Keratinocyte (primary cell): ENCODE results near the gene TSEN34. TPM values are rescaled to one million over a fixed set of nuclear protein-coding genes. Genes with fewer than 3 reads are reported as not detected.

Experiments used
- DNase-seq: peaks from one replicate; pipeline ENCODE4 v3.0.0-alpha.2; 2011; ENCODE audit warnings: low read depth, missing footprints, low spot score
- FAIRE-seq: peaks from 2 replicates; lab custom pipeline; 2011; peaks lifted over from hg19 to GRCh38; lab: Jason Lieb, UNC
- H2AFZ ChIP-seq: 2 replicates; pipeline ENCODE4 v1.6.0; 2012; ENCODE audit warnings: low read length, control low read depth, inconsistent platforms; ENCODE audit not compliant: control insufficient read depth
- H3K27ac ChIP-seq: 2 replicates; pipeline ENCODE4 v1.5.1; 2011; ENCODE audit warnings: low read length; ENCODE audit not compliant: control insufficient read depth, insufficient read depth
- H3K27me3 ChIP-seq: 3 replicates; pipeline ENCODE4 v1.6.0; 2011; ENCODE audit warnings: low read length; ENCODE audit not compliant: control insufficient read depth, insufficient read depth; ENCODE audit errors: extremely low read depth
- H3K36me3 ChIP-seq, 2 experiments: 2 replicates in 1 of 2; 3 replicates in 1 of 2; pipeline ENCODE4 v1.5.1; 2011; ENCODE audit warnings: low read length in 2 of 2, mild to moderate bottlenecking in 1 of 2; ENCODE audit not compliant: control insufficient read depth in 2 of 2, insufficient read depth in 2 of 2; ENCODE audit errors: extremely low read depth in 1 of 2
- H3K4me1 ChIP-seq: 3 replicates; pipeline ENCODE4 v1.5.1; 2011; ENCODE audit warnings: low read length; ENCODE audit not compliant: control insufficient read depth, insufficient read depth; ENCODE audit errors: extremely low read depth
- H3K4me2 ChIP-seq: 3 replicates; pipeline ENCODE4 v1.6.0; 2011; ENCODE audit warnings: low read depth, low read length; ENCODE audit not compliant: control insufficient read depth, insufficient read depth; ENCODE audit errors: extremely low read depth
- H3K4me3 ChIP-seq, 3 experiments: fragments of 200-600 bp in 1 of 3; sonication (generic) in 1 of 3; 2 replicates in 2 of 3; 3 replicates in 1 of 3; pipeline ENCODE4 v1.5.1; 2011 to 2016; ENCODE audit warnings: low read length in 3 of 3, mild to moderate bottlenecking in 3 of 3, control low read depth in 2 of 3, inconsistent platforms in 1 of 3, low read depth in 1 of 3, mixed read lengths in 1 of 3, mixed run types in 1 of 3, moderate library complexity in 1 of 3; ENCODE audit not compliant: control insufficient read depth in 2 of 3, insufficient read depth in 2 of 3; ENCODE audit errors: extremely low read depth in 1 of 3
- H3K79me2 ChIP-seq: 2 replicates; pipeline ENCODE4 v1.6.0; 2012; ENCODE audit warnings: low read length; ENCODE audit not compliant: control insufficient read depth, insufficient read depth
- H3K9ac ChIP-seq: 3 replicates; pipeline ENCODE4 v1.6.0; 2011; ENCODE audit warnings: low read length; ENCODE audit not compliant: control insufficient read depth, insufficient read depth; ENCODE audit errors: extremely low read depth
- H3K9me1 ChIP-seq: 3 replicates; pipeline ENCODE4 v1.6.0; 2011; ENCODE audit warnings: low read length; ENCODE audit not compliant: control insufficient read depth, insufficient read depth; ENCODE audit errors: extremely low read depth
- H3K9me3 ChIP-seq: 2 replicates; pipeline ENCODE4 v1.5.1; 2012; ENCODE audit warnings: low read depth, low read length; ENCODE audit not compliant: control insufficient read depth
- H4K20me1 ChIP-seq: 3 replicates; pipeline ENCODE4 v1.6.0; 2011; ENCODE audit warnings: low read length; ENCODE audit not compliant: control insufficient read depth, insufficient read depth; ENCODE audit errors: extremely low read depth
- CTCF ChIP-seq, 3 experiments: IDR thresholded peaks in 1 of 3; conservative IDR thresholded peaks in 1 of 3; optimal IDR thresholded peaks in 1 of 3; 2 replicates in 2 of 3; 3 replicates in 1 of 3; pipeline versions ENCODE3 to v1.5.1; 2011; ENCODE audit warnings: low read length in 3 of 3, mild to moderate bottlenecking in 3 of 3, moderate library complexity in 2 of 3, control low read depth in 1 of 3, inconsistent platforms in 1 of 3; ENCODE audit not compliant: insufficient read depth in 2 of 3; ENCODE audit errors: extremely low read depth in 1 of 3
- EZH2 ChIP-seq: IDR thresholded peaks from one replicate; pipeline ENCODE4 v1.6.1; 2012; ENCODE audit warnings: inconsistent platforms, mild to moderate bottlenecking, low read length, moderate library complexity
- dilution Hi-C: fragments of 300-500 bp; cut with MboI; formaldehyde crosslinking; loops from one replicate; pipeline ENCODE4 v1.7.0; 2020; ENCODE audit warnings: low sequenced_read_pairs; ENCODE audit not compliant: extremely low pct_ligation_motif_present
- polyA plus RNA-seq, 5 experiments: library from polyadenylated mRNA; depleted of rRNA in 3 of 5; stranded (reverse) in 3 of 5; stranded (forward) in 1 of 5; unstranded in 1 of 5; fragments of >200 nt; gene quantifications; 1 replicate in 1 of 5; 2 replicates in 3 of 5; 3 replicates in 1 of 5; pipeline versions ENCODE4 v1.2.1 to v1.2.3, GENCODE V29; 2011 to 2012; ENCODE audit warnings: missing spikeins in 2 of 5, low read depth in 1 of 5, low replicate concordance in 1 of 5

The TSEN34 gene
- polyA plus RNA-seq, 1 donor (not counting 4 experiments of a cell fraction or from before 2014, with no cell fraction given) = 36.5 TPM

- no peak for FAIRE-seq
- no peak overlapping the region for H3K27ac ChIP-seq
- H3K36me3 ChIP-seq = peaks cover 44 to 64% of the 10 kb centered on the region in 2 experiments
- dilution Hi-C loops = no loop called here
- TF ChIP-seq EZH2 (no peak), CTCF (optimal IDR thresholded peaks at IDR 0.05 in 1 of 3, IDR thresholded peaks at IDR 0.05 in 1 of 3, conservative IDR thresholded peaks at IDR 0.05 in 1 of 3; ENCODE audit: extremely low read depth in 1 of 3, insufficient read depth in 2 of 3, low read length in 3 of 3) (no peak)
- peaks cover 63% of the 10 kb centered on the region for H4K20me1 ChIP-seq
- no peak for DNase-seq
- H3K9ac ChIP-seq = peak overlapping the region; percentile 40
- H3K27me3 ChIP-seq = no peaks in the 10 kb centered on the region
- no peaks in the 10 kb centered on the region for H3K9me3 ChIP-seq
- peak overlapping the region; percentile 98 for H3K4me2 ChIP-seq
- peak overlapping the region in 1 of 3 experiments; percentile 92 for H3K4me3 ChIP-seq
- no peak overlapping the region for H2AFZ ChIP-seq
- H3K9me1 ChIP-seq = peaks cover 2% of the 10 kb centered on the region
- peaks cover 25% of the 10 kb centered on the region for H3K4me1 ChIP-seq
- peaks cover 63% of the 10 kb centered on the region for H3K79me2 ChIP-seq
Observed at GRCh38 chr19:54203151-54203611, 12.1 kb downstream of the TSEN34 start.

GRCh38 chr19:54204767-54205468, 13.8 kb downstream of the TSEN34 start:
- no peak overlapping the region for H3K4me3 ChIP-seq
- H3K79me2 ChIP-seq = peaks cover 63% of the 10 kb centered on the region
- H3K9me1 ChIP-seq = peaks cover 2% of the 10 kb centered on the region
- TF ChIP-seq CTCF (optimal IDR thresholded peaks at IDR 0.05 in 1 of 3, IDR thresholded peaks at IDR 0.05 in 1 of 3, conservative IDR thresholded peaks at IDR 0.05 in 1 of 3; ENCODE audit: extremely low read depth in 1 of 3, insufficient read depth in 2 of 3, low read length in 3 of 3) (no peak), EZH2 (no peak)
- DNase-seq = no peak
- no peak overlapping the region for H3K27ac ChIP-seq
- H4K20me1 ChIP-seq = peaks cover 68% of the 10 kb centered on the region
- no peak overlapping the region for H3K4me2 ChIP-seq
- H3K36me3 ChIP-seq = peaks cover 44 to 65% of the 10 kb centered on the region in 2 experiments
- no peaks in the 10 kb centered on the region for H3K27me3 ChIP-seq
- peaks cover 24% of the 10 kb centered on the region for H3K4me1 ChIP-seq
- FAIRE-seq = no peak
- no peak overlapping the region for H2AFZ ChIP-seq
- H3K9ac ChIP-seq = no peak overlapping the region
- dilution Hi-C loops = no loop called here
- no peaks in the 10 kb centered on the region for H3K9me3 ChIP-seq
